T47D (cell line): Measurements from ENCODE around the gene PRCP.

Experiments used
- DNase-seq, 2 experiments: peaks; one replicate each; pipeline versions ENCODE4 v3.0.0 to v3.0.0-alpha.2; 2011 to 2012; ENCODE audit warnings: low read depth in 1 of 2, low spot score in 1 of 2
- JUND ChIP-seq: IDR thresholded peaks from 2 replicates; pipeline ENCODE4 v1.6.1; 2012; ENCODE audit warnings: low read depth
- in situ Hi-C: cut with HindIII; loops from 2 replicates; pipeline ENCODE4 v1.10.0; 2016; ENCODE audit warnings: low sequenced_read_pairs, low pct_unique_long_range_greater_than_20kb

PRCP gene

GRCh38 chr11:82794490-82794889 is 105.7 kb downstream of the PRCP start:
- TF ChIP-seq JUND = no peak
- in situ Hi-C loops = no loop called here
- DNase-seq = no peak

DNA sequence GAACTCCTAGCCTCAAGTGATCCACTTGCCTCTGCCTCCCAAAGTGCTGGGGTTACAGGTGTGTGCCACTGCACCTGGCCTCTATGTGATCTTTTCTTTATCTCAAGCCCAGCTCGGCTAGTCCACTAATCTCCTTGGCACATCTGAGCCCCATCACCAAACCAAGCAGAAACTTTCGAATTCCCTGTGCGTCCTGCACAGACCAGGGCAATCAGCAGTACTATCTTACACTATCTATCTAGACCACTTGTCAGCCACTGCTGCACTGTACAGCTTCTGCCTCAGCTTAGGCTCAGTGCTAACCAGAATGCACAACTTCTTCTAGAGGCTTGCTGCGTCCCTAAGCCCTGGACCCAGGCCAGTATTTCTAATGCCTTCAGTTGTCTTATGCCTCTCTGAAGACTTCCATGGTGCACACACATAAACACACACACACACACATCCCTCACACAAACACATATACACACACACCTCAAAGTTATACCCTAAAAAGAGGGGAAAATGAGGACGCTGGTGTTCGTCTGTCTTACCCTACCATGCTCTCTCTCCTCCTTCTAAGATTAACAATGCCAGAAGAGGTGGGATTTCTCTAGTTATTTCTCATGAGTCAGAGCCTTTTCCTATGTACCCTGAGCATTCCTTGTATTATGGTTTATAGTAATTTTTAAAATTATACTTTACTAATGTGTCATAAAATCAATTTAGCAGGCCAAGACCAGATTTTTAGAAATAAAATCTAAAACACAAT is 107.2 kb downstream of the PRCP start:
- in situ Hi-C loops = no loop called here
- no peak for TF ChIP-seq JUND
- no peak for DNase-seq

GRCh38 chr11:82792319-82792718 is 107.9 kb downstream of the PRCP start:
- TF ChIP-seq JUND = no peak
- in situ Hi-C loops = no loop called here

GRCh38 chr11:82791779-82792178 is 108.5 kb downstream of the PRCP start:
- peak in 1 of 2 experiments; percentile 6 for DNase-seq
- TF ChIP-seq JUND = peak; percentile 61; the same call in 1 of the 2 replicates

More at GRCh38 chr11:82792319-82792718, 107.9 kb downstream of the PRCP start:
- no peak for DNase-seq

GRCh38 chr11:82790723-82791484 is 109.3 kb downstream of the PRCP start:
- DNase-seq = no peak
- TF ChIP-seq JUND = no peak
- in situ Hi-C loops = no loop called here

More at GRCh38 chr11:82791779-82792178, 108.5 kb downstream of the PRCP start:
- in situ Hi-C loops = no loop called here

GRCh38 chr11:82787981-82788380 is 112.2 kb downstream of the PRCP start:
- no peak for TF ChIP-seq JUND
- in situ Hi-C loops = no loop called here
- no peak for DNase-seq

DNA sequence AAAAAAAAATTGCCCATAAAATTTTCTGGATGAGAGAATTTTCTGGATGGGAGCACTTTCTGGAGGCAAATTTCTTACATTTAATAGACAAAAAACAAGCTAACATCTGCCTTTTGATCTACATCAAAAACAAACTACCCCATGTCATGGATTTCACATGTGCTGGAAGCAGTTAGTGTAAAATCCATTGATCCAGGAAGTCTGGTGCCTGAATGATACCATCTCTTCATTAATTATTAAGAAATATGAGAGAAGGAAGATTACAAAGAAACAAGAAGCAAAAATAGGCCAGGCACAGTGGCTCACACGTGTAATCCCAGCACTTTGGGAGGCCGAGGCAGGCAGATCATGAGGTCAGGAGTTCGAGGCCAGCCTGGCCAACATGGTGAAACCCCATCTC is 113.4 kb downstream of the PRCP start:
- DNase-seq = no peak
- TF ChIP-seq JUND = no peak
- in situ Hi-C loops = no loop called here

DNA sequence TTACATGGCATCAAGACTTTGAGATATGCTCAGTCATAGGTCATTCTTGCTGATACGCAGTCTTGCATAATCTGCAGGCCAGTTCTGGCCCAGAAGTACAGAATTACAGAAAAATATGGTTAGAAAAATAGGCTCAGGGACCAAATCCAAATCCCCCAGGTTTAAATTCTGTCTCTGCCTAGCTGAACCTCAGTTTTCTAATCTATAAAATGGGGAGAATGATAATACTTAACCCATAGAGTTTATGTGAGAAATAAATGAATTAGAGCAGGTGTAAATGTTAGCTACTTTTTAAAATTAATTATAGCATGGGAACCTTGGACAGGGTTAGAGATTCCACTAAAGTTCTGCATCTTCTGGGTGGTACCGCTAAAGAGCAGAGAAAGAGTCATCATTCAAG is 114.2 kb downstream of the PRCP start:
- in situ Hi-C loops = no loop called here
- TF ChIP-seq JUND = no peak
- no peak for DNase-seq

DNA sequence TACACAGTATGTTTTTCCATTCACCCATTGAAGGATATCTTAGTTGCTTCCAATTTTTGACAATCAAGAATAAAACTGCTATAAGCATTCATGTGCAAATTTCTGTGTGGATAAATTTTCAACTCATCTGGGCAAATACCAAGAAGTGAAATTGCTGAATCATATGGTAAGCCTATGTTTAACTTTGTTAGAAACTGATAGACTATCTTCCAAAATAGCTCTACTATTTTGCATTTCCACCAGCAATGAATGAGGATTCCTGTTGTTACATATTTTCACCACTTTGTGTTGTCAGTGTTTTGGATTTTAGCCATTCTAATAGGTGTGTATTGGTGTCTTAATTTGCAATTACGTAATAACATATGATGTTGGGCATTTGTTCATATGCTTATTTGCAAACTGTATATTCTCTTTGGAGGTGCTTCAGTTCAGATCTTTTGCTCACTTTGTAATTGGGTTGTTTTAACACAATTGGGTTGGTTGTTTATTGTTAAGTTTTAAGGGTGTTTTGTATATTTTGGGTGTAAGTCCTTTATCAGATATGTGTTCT is 117.3 kb downstream of the PRCP start:
- no peak for DNase-seq
- in situ Hi-C loops = no loop called here
- no peak for TF ChIP-seq JUND

- DNase-seq = no peak
- no peak for TF ChIP-seq JUND
- in situ Hi-C loops = no loop called here
Measured at GRCh38 chr11:82778776-82779175, 121.5 kb downstream of the PRCP start.

DNA sequence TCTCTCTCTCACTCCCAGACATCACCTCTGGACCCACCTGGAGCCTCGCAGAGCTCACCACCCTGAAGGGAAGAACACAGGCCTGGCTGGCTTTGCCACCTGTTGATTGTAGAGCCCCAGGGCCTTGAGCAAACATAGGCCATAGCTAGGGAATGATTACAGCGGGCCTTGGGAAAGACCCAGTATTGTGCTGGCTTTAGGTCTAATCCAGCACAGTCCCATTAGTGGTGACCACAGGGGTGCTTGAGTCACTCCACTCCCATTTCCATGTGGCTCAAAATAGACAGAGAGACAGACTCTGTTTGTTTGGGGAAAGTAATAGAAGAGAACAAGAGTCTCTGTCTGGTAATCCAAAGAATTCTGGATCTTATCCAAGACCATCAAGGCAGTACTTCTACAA is 123.9 kb downstream of the PRCP start:
- in situ Hi-C loops = no loop called here
- no peak for TF ChIP-seq JUND
- no peak for DNase-seq

- in situ Hi-C loops = no loop called here
- peak in 1 of 2 experiments; percentile 75 for DNase-seq
- TF ChIP-seq JUND = no peak
Measured at GRCh38 chr11:82775736-82776346, 124.4 kb downstream of the PRCP start.

- TF ChIP-seq JUND = no peak
- in situ Hi-C loops = no loop called here
- no peak for DNase-seq
Measured at GRCh38 chr11:82775218-82775617, 125.0 kb downstream of the PRCP start.
